CD4-positive, alpha-beta T cell treated with Interferon gamma for 1 hour (primary cell): ENCODE measurements around the gene PITPNC1.

Experiments used
- DNase-seq: peaks from one replicate; pipeline ENCODE4 v3.0.0-alpha.2; 2020

The PITPNC1 gene

DNA sequence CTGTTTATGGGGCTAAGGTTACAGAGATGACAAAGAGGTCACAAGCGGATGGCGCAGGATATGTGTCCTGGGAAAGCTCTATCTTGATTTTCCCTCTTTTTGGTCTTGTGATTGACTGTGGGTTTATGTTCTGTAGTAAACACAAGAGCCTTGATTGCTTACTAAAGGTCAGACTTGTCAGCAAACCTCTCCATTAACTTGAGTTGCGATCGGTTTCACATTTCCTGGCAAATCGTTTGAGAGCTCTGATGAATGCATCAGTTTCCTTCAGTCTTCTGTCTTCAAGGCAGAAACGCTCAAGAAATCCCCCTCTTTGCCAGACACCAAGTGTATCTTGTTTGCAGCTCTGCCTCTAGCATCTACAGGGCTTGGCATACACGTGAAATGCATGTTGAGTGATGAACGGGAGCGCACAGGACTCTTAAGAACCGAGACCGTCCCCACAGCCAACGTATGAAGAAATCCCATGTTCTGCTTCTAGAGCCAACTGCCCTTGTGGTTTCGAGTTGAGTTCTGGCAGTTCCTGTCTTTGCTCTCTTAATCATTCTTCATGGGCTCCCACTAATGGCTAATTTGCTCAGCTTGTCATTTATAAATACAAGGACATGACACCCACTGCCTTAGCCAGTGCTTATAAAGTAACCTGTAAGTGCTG is 143.3 kb downstream of the PITPNC1 start:
- peak; percentile 2 for DNase-seq

DNA sequence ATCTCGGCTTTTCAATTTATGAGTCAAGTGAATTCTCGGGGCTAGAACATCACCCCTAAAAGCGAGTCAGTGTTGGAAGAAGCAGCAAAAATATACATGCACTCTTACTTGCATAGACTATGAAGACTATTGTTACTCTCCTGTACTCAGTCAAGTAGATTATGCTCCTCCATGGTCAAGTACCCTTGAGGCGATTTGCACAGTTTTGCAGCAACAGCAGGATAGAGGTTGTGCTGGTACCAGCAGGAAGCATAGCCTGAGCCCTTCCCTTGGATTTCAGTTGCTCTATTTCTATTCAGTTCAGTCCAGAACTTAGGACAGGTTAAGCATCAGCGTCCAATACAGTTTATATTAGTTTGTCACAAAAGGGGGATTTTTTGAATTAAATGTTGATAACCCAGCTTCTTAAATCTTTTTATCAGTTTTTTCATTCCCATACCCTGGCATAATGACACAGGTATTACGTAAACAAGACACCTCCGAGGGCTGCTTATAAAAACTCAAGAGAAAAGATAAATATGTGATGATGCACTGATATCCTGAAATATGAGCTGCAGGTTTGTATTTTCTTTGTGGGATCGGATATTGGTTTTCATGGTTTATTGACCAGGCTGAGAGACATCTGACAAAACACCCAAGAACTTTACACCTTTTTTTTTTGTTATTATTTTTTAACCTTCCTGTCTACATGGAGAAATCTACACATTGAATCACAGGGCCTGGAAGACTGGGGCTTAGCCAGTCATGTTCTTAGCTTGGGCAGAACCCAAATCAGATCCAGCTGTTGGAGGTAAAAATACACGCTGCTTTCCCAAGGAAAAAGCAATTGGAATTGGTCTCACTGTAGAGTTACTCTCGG is 144.1 kb downstream of the PITPNC1 start:
- DNase-seq: no peak

DNA sequence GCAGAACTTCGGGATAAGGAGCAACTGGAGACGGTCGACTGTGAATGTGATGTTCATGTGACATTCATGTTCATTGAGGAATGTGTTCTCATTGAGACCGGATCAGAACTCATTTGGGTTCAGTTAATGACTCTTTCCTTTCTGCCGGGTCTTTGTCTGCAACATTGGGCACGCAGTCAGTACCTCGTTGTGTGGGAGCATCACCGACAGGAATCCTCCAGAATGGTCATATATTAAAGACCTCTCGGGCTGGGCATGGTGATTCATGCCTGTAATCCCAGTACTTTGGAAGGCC is 144.6 kb downstream of the PITPNC1 start:
- no peak for DNase-seq

DNA sequence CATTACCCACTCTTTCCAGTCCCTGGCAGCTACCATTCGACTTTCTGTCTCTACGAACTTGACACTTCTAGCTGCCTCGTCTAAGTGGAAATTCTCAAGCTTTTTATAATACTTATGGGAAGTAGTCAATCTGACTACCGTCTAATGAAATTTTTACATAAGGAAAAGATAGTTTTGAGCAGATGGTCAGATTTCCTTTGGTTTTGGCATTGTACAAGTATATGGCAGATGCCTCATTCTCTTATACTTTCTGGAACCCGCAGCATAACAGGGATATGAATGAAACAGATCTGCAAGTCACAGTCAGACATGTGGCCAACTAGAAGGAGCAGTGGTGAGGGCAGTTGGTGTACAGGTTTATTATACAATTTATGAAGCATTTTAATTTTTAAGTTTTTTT is 146.0 kb downstream of the PITPNC1 start:
- DNase-seq: no peak

DNA sequence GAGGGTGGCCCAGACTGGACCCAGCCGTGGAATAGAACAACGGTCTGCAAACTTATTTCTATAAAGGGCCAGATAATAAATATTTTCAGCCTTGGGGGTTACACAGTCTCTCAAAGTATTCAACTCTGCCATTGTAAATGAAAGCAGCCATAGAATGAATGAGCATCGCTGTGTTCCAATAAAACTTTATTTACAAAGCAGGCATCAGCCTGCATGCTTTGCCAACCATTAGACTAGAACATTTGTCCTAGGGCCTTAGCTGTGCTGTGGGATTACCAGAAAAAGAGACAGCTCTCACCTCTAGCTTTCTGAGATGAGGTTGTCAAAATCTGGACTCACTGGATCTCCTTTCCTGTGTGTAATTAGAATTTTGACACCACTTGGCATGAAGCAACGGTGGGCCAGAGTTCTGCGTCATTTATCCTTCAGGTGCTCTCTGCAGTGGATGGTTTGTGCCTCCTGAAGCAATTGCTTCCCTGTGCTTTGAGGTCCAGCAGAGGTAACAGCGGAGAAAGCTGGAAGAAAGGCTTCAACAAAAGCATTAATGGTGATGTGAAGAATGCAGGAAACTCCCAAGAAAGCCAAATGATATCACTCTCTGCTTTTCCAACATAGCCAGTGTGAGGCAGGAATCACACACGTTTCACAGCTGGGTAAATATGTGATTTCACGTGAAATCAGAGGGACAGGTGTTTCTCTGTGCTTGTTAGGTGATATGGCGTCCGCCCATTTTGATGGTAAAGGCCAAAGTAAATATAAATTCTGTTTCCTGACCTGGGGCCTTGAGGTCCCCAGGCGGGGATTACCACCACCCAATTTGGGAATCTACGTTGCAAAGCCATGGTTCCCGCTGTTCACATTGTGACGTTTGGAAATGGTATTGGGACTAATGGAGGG is 148.4 kb downstream of the PITPNC1 start:
- no peak for DNase-seq

DNA sequence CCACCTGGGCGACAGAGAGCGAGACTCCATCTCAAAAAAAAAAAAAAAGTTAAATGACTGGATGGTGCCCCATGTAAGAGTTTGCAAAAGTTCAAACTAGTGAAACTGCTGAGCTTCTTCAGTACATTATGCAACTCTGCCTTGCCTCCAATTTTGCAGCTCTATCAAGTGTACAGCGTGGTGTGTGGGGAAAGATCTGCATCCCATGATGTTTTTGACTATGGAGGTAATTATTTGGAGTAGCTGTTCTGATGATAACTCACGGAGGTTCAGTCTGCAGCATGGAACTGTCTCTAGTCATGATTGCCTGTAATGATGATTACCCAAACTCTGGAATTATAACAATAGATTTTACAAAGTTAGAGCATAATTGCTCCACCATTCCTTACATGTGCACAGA is 149.6 kb downstream of the PITPNC1 start:
- no peak for DNase-seq

DNA sequence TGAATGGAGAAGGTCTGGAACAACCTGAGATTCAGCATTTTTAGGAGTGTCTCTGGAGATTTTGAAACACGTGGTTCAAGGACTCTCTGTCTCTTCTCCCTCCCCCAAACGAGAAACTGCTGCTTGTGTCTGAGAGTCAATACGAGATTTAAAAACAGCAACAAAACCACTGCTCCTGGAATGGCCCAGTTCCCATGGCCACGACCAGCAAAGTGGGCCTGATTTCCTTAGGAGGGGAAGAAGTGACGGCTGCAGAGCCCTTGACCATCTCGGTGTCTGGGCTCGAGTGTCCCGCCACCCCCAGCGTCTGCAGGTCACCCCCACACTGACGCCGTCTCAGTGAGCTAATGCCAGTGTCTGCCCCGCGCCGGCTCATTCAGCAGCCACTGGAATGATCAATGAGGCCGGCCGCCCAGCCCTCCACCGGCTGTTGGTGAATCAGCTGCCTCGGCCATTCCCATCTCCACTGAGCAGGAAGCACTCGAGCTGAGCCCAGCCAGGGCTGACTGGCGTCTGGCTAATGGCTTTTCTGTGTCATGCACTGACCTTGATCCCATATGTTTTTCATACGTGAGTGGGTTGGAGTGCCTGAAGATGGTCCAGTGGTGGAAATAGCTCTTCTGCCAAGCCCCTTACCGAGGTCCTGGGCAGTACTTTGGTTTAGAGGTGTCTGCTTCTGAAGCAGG is 151.8 kb downstream of the PITPNC1 start:
- DNase-seq: no peak

DNA sequence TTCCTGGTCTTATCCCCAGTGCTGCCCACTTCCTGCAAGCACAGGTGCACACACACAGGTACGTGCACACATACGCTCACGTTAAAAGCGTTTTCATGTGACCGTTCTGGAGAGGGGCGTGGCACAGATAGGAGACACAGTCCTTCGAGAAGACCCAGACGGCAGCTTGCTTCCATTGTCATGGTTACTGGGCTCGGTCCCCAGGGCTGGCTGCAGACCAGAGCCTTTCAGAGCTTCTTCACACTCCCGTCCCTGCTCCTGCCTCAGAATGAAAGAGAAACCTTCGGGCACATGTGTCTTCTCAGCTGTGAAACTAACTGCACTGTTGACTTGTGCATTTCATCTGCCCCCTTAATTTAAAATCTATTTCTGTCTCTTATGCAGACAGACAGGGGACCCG is 154.2 kb downstream of the PITPNC1 start:
- no peak for DNase-seq

DNA sequence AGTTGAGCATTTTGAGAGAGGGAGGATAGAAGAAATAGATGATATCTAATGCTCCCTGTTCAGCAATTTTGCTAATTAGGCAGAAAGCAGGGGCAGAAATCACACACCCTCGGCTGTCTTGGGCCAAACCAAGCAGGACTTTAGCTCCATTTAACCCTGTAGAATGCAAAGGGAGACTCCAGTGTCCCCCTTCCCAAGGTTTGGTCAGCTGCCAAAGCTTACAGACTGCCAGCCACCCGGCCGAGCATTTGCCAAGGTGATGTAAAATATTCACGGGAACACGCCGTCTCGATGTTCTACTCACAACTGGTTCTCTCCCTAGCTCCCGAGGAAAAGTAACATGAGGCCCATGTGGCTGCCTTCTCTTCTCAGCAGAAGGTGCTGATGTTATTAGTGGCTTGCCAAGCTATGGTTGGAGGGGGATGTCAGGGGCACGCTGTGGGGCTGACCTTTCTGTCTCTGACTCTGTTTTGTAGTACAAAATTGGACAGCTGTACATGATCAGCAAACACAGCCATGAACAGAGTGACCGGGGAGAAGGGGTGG is 155.3 kb downstream of the PITPNC1 start:
- no peak for DNase-seq

DNA sequence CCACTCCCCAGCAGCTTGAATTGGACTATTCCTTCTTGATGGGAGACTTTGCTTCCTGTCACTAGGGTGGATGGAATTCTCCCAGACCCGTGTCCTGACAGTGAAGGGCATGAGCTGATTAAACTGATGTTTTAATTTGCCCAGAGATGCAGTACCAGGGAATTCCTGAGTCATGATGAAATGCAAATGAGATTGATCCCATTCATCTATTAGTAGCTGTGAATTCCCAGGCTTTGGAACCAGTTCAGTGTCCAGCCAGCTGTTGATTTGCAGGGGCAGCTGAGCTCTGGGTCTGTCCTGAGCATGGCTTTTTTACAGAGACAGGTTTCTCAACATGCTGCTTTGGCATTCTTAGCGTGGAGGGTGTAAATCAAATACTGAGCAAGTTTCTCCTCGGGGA is 157.9 kb downstream of the PITPNC1 start:
- no peak for DNase-seq

DNA sequence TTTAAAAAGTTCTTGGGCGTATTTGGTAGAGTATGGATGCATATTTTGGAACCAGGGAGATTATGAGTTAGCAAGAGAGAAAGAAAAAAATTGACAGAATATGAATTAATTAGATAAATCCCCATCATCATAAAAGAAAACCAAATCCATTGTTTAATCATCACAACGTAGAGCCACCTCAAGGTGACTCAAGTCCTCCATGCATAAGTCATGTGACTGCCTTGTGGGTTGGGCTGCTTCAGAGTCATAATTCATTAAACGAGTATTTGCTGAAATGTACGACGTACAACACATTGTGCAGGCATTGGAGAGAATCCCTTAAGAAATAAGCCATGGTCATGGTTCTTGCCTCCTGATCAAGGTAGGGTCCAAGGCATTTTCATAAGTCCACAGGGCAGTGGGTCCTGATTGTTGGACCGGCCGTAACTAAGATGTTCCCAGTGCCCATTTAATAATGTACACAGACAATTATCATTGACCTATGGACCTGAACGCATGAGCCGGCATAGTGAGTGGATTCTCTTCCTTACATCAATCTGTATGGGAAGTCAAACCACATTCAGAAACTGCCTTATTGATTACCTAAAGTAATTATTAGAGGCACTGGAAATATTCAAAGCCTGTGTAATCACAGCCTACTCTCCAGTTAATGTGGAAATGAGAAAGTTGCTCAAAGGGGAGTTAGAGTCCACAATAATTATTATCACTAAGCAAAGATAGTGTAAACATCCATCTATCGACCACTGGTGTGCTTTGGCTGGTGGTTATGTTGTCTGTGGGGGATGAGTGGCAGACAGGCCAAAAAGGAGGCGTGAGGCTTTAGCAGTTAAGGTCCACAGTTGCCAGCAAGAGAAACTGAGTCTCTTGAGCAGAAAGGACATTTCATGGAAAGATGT is 165.4 kb downstream of the PITPNC1 start:
- no peak for DNase-seq

DNA sequence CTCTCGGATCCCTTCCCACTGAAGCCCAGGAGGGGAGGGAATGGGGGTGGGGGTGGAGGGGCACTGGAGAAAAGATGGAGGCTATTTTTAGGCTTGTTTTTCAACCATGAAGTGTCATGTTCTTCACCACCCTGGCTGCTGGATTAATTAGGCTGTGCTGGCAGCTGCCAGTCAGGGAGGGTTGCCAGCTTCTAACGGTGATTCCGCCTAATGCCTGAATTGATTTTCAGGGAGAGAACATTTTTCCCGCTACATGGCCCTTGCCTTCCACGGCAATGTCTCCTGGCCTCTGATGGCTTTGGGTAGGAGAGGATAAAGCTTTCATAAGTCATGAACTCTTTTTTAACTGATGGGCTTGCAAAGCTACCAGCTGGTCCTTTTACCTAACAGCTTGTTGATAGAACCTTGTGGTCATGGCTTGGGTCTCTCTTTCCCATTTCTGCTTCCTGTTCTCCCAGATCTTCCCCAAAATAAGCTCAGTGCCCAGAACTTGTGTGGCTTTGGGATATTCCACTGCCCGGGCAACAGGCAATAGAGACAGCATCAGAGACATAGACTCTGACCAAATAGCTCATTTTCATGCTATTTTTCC is 167.4 kb downstream of the PITPNC1 start:
- DNase-seq: no peak

DNA sequence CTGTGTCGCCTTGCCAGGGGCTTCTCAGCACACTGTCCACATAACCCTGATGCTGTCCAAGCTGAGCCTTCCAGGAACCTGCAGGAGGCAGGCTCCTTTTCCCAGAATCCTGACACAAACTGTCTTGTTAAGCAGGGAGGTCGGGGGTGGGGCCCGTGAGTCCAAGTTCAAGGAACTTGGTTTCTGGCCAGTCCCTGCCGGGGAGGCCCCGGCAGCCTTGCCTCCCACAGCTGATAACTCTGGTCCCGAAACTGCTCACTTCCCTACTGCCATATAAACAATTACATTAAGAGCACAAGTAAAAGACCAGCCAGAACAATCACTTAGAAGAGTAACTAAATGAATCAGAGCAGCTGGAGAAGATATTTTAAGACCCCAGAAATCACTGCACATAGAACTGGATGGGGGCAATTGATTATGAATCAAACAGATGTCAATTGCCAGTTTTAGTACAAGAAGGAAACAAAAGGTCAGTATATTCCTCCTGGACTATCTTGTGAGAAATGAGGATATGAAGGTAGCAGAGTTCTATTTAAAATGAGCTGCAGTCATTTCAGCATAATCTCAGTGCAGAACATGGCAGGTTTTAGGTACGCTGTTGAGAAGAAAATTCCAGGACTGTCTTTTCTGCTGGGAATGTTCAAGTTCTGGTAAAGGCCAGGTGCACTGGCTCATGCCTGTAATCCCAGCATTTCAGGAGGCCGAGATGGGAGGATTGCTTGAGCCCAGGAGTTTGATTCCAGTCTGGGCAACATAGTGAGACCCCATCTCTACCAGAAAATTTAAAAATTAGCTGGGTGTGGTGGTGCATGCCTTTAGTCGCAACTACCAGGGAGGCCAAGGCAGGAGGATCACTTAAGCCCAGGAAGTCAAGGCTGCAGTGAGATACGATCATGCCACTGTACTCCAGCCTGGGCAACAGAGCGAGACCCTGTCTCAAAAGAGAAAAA is 169.8 kb downstream of the PITPNC1 start:
- DNase-seq: no peak

DNA sequence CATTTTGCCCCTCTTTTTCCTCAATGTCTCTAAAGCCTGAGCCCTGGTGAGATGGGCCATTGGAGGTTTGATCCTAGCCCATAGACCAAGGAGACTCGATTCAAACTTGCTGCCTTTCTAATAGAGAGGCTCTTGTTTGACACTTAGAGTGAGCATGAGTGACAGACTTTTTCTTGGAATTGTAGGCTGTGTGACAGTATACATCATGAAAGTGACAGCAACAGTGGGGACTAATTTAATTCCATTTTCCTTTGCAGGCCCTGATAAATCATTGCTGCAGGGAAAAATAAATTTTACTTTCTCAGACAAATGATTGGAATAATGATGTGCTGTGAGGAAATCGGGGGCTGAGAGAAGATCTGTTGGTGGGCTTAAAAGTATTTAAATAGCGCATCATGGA is 171.6 kb downstream of the PITPNC1 start:
- DNase-seq: no peak

DNA sequence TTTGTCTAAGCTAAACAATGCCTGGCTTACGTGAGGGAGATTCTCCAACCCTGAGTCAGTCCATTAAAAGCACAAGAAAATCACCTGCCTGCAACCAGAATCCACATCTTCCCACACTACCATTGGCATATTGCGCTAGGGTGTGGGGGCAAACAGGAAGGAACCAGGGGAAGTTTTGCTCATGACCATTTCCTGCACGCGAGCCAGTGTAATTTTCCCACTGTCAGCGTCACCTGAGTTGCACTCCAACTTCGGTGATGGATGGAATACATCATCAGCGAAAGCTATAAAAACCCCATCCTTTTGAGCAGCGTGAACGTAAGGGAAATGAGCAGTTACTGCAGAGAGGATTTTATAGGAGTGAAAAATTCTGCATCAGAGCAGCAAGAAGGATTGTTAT is 172.7 kb downstream of the PITPNC1 start:
- DNase-seq: no peak

DNA sequence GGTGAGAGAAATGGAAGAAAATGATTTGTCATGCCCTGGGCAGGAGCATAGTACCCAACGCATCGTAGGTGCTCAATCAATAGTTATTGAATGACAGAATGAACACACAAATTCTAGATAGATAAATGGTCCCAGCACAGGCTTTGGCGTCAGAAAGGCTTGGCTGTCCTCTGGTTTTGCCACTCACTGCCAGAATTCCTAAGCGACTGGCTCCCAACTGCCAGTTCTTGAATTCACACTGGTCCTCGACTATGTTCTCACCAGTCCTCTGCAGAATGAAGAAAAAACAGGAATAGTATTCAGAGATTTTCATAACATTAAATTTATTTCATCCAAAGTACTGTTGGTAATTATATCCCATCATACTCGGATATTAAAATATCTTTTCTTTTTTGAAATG is 177.6 kb downstream of the PITPNC1 start:
- DNase-seq: no peak

DNA sequence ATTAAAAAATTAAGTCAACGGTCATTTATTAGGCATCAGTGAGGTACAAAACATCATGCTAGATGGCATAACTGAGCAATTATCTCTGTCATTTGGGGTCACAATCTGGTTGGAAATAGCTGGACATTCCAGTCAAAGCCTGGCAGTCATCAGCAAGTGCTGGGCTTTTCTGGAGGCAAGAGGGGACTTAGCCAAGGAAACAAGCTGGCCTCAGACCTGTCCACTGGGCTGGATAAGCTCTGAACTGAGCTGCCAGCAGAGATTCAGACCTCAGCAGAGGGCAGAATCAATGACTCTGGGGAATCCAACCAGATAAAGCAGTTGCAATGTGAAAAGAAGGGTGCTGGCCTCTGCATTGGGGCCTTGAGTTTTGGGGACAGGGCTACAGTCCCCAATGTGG is 178.8 kb downstream of the PITPNC1 start:
- no peak for DNase-seq

DNA sequence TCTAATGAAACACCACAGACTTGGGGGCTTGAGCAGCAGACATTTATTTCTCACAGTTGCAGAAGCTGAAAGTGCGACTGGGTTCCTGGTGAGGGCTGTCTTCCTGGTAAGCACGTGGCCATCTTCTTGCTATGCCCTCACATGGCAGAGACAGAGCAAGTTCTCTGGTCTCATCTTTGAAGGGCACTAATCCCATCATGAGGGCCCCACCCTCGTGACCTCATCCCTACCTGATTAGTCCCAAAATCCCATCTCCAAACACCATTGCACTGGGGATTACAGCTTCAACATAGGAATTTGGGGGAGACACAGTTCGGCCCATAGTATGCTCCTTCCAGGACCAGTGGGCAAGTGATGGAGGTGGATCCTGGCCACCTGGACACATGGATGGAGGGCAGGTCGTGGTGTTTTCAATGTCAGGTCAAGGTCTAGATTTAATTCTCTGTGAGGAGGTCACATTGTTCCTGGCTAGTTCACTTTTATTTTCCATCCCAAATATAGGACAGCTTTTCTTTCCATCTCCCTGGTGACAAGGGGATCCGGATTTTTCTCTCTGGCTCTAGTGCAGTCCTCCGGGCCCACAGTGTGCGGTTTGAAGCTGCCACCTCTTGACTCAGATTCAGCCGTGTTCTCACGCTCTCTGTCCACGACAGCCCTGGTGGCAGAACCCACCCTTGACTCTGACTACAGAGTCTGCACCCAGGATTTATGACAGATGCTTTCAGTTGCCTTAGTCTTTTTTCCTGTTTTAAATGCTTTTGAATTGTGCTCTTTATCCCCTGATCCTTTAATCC is 180.2 kb downstream of the PITPNC1 start:
- DNase-seq: no peak

DNA sequence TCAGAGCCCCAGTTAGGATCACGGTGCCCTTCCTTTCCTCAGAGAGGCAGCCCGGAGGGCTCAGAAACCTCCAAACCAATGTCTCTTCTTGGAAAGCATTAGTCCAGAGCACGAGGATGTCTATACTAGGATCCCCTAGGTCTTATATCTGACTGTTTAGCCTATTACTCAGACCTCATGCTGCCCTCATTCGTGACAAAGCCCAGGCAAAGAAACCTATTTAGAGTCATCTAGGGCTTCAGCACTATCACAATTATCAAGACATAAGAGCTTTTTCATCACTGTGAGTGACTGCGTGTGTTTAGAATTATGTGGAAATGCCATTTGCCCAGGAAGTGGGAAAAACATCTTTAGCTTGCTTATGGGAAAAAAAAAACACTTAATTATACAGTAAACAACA is 180.8 kb downstream of the PITPNC1 start:
- DNase-seq: no peak
